Neural progenitor cell (in vitro differentiated cells): Measurements from ENCODE around the gene PRSS35. TPM values are rescaled to one million over a fixed set of nuclear protein-coding genes. Genes with fewer than 3 reads are reported as not detected.

ENCODE experiments used
- DNase-seq: peaks from one replicate; pipeline ENCODE4 v3.0.0-alpha.2; 2016; ENCODE audit warnings: low spot score
- H2AFZ ChIP-seq: fragments of 200-600 bp; sonication (generic); replicated peaks from 2 replicates; pipeline ENCODE4 v1.6.1; 2016; ENCODE audit warnings: antibody characterized with exemption
- H3F3A ChIP-seq: fragments of 200-600 bp; sonication (generic); 2 replicates; pipeline ENCODE4 v1.6.1; 2016; ENCODE audit warnings: antibody characterized with exemption, low read depth
- H3K27ac ChIP-seq: fragments of 200-600 bp; sonication (generic); 2 replicates; pipeline ENCODE4 v1.5.1; 2016; ENCODE audit warnings: mild to moderate bottlenecking
- H3K27me3 ChIP-seq: fragments of 200-600 bp; sonication (generic); 2 replicates; pipeline ENCODE4 v1.6.1; 2016; ENCODE audit warnings: mild to moderate bottlenecking, moderate library complexity
- H3K36me3 ChIP-seq: fragments of 200-600 bp; sonication (generic); 2 replicates; pipeline ENCODE4 v1.5.1; 2016
- H3K4me1 ChIP-seq: fragments of 200-600 bp; sonication (generic); 2 replicates; pipeline ENCODE4 v1.6.1; 2016; ENCODE audit warnings: mixed run types
- H3K4me2 ChIP-seq: fragments of 200-600 bp; sonication (generic); 2 replicates; pipeline ENCODE4 v1.6.1; 2016
- H3K4me3 ChIP-seq: fragments of 200-600 bp; sonication (generic); 2 replicates; pipeline ENCODE4 v1.5.1; 2016
- H3K79me2 ChIP-seq: fragments of 200-600 bp; sonication (generic); 2 replicates; pipeline ENCODE4 v1.6.1; 2016; ENCODE audit warnings: low read depth
- H3K9ac ChIP-seq: fragments of 200-600 bp; sonication (generic); 2 replicates; pipeline ENCODE4 v1.6.1; 2016
- H3K9me3 ChIP-seq: fragments of 200-600 bp; sonication (generic); 2 replicates; pipeline ENCODE4 v1.5.1; 2016; ENCODE audit warnings: low read depth
- H4K20me1 ChIP-seq: fragments of 200-600 bp; sonication (generic); 2 replicates; pipeline ENCODE4 v1.6.1; 2016; ENCODE audit warnings: low read depth
- H3K27ac Mint-ChIP-seq: 3 replicates; pipeline ENCODE4 v1.8.0; 2021; ENCODE audit warnings: mixed read lengths
- H3K27me3 Mint-ChIP-seq: 2 replicates; pipeline ENCODE4 v1.8.0; 2022; ENCODE audit warnings: low read depth, mild to moderate bottlenecking, inconsistent platforms, moderate library complexity, mixed read lengths; ENCODE audit not compliant: insufficient read depth
- H3K36me3 Mint-ChIP-seq: 3 replicates; pipeline ENCODE4 v1.8.0; 2021; ENCODE audit warnings: mixed read lengths
- H3K4me1 Mint-ChIP-seq: 3 replicates; pipeline ENCODE4 v1.8.0; 2021; ENCODE audit warnings: mixed read lengths
- H3K4me3 Mint-ChIP-seq: 3 replicates; pipeline ENCODE4 v1.8.0; 2021; ENCODE audit warnings: mild to moderate bottlenecking, moderate library complexity, mixed read lengths
- H3K9me3 Mint-ChIP-seq: 3 replicates; pipeline ENCODE4 v1.8.0; 2020; ENCODE audit warnings: mixed read lengths
- EZH2 ChIP-seq: fragments of 200-600 bp; sonication (generic); IDR thresholded peaks from 2 replicates; pipeline ENCODE4 v1.6.1; 2017; ENCODE audit warnings: antibody characterized with exemption, mild to moderate bottlenecking, moderate library complexity
- EZH2phosphoT487 ChIP-seq: fragments of 200-600 bp; sonication (generic); IDR thresholded peaks from 2 replicates; pipeline ENCODE4 v1.6.1; 2017; ENCODE audit warnings: antibody characterized with exemption
- total RNA-seq: library from RNA; depleted of rRNA; stranded (reverse); fragments of >200 nt; gene quantifications from 2 replicates; pipeline ENCODE4 v1.2.3, GENCODE V29; 2015; ENCODE audit warnings: low replicate concordance
- TF ChIP-seq, protein P1 (sequence below): fragments of 200-600 bp; sonication (generic); IDR thresholded peaks from 2 replicates; pipeline ENCODE4 v1.5.1; 2017; ENCODE audit warnings: antibody characterized with exemption, mild to moderate bottlenecking

Gene PRSS35
- 2.8 and 4.5 TPM in 2 replicates for total RNA-seq

GRCh38 chr6:83511901-83512681, at the start of gene PRSS35:
Gene PRSS35 (plus strand): TSS chr6:83512534. CDS start chr6:83523442, 10,908 bp downstream.
- no peaks in the 10 kb centered on the region for H3K36me3 ChIP-seq
- peaks cover 14% of the 10 kb centered on the region for H3K4me1 Mint-ChIP-seq
- H4K20me1 ChIP-seq: no peaks in the 10 kb centered on the region
- TF ChIP-seq, protein P1, sequence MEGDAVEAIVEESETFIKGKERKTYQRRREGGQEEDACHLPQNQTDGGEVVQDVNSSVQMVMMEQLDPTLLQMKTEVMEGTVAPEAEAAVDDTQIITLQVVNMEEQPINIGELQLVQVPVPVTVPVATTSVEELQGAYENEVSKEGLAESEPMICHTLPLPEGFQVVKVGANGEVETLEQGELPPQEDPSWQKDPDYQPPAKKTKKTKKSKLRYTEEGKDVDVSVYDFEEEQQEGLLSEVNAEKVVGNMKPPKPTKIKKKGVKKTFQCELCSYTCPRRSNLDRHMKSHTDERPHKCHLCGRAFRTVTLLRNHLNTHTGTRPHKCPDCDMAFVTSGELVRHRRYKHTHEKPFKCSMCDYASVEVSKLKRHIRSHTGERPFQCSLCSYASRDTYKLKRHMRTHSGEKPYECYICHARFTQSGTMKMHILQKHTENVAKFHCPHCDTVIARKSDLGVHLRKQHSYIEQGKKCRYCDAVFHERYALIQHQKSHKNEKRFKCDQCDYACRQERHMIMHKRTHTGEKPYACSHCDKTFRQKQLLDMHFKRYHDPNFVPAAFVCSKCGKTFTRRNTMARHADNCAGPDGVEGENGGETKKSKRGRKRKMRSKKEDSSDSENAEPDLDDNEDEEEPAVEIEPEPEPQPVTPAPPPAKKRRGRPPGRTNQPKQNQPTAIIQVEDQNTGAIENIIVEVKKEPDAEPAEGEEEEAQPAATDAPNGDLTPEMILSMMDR: peak; percentile 84
- TF ChIP-seq EZH2 (peak; percentile 30), EZH2phosphoT487 (no peak)
- H3F3A ChIP-seq: peaks cover 12% of the 10 kb centered on the region
- no peaks in the 10 kb centered on the region for H3K36me3 Mint-ChIP-seq
- DNase-seq: peak; percentile 92
- H3K27ac Mint-ChIP-seq: no peak within 1 kb of the TSS
- peaks cover 13% of the 10 kb centered on the region for H3K27me3 ChIP-seq
- no peak within 1 kb of the TSS for H3K27ac ChIP-seq
- H3K4me3 ChIP-seq: peak within 1 kb of the TSS; percentile 64
- H2AFZ ChIP-seq: peak within 1 kb of the TSS; percentile 97
- peaks cover 17% of the 10 kb centered on the region for H3K4me1 ChIP-seq
- no peaks in the 10 kb centered on the region for H3K27me3 Mint-ChIP-seq
- H3K9me3 Mint-ChIP-seq: no peaks in the 10 kb centered on the region
- H3K9me3 ChIP-seq: no peaks in the 10 kb centered on the region
- H3K4me3 Mint-ChIP-seq: peak within 1 kb of the TSS; percentile 82
- H3K9ac ChIP-seq: no peak within 1 kb of the TSS
- no peaks in the 10 kb centered on the region for H3K79me2 ChIP-seq
- peak within 1 kb of the TSS; percentile 88 for H3K4me2 ChIP-seq

GRCh38 chr6:83463886-83464285, 48.4 kb upstream of the PRSS35 start:
- no peak overlapping the region for H3K4me3 ChIP-seq
- Mint-ChIP-seq H3K27ac (no peak overlapping the region), H3K36me3 (no peaks in the 10 kb centered on the region), H3K4me1 (peaks cover 2% of the 10 kb centered on the region), H3K27me3 (no peaks in the 10 kb centered on the region), H3K4me3 (no peak overlapping the region), H3K9me3 (no peaks in the 10 kb centered on the region)
- H3K4me2 ChIP-seq: no peak overlapping the region
- H3K27me3 ChIP-seq: no peaks in the 10 kb centered on the region
- H3K36me3 ChIP-seq: no peaks in the 10 kb centered on the region
- no peaks in the 10 kb centered on the region for H3K79me2 ChIP-seq
- H3K9ac ChIP-seq: no peak overlapping the region
- H3K9me3 ChIP-seq: no peaks in the 10 kb centered on the region
- no peaks in the 10 kb centered on the region for H3F3A ChIP-seq
- H3K4me1 ChIP-seq: peaks cover 7% of the 10 kb centered on the region
- no peak overlapping the region for H2AFZ ChIP-seq
- TF ChIP-seq EZH2phosphoT487: no peak
- TF ChIP-seq, protein P1: no peak
- no peak for TF ChIP-seq EZH2
- no peak for DNase-seq
- no peak overlapping the region for H3K27ac ChIP-seq
- no peaks in the 10 kb centered on the region for H4K20me1 ChIP-seq

DNA sequence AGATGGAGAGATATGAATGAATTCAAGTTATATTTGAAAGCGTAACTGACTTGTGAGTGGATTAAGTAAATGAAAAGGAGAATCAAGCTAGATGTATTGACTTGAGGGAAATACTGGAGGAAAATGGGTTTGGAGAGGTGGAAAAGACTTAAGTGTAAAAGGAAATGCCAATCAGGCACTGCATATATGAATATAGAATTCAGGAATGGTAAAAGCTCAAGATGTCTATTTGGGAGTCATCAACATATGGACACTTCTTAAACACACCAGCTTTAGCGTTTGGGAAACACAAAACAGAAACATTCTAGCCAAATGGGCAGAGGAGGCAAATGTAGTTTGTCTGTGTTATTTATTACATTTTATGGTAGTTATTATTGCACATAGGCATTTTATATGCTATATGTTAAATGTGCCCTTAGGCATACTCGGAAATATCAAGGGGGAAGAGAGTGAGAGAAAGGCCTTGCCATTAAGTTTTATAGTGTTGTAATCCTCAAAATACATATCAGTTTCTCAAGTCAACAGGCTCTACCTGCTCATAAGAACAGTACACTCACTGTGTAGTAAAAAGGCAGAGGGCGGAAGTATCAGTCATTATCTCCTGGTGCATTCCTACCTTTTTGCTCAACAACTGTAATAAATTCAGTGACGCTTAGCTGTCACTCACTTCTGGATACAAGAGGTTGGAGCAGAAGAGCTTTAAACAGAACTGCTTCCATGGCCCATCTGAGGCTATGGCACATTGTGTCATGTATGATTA, 47.8 kb upstream of the PRSS35 start:
- no peak for DNase-seq
- H3K36me3 ChIP-seq: no peaks in the 10 kb centered on the region
- Mint-ChIP-seq H3K27me3 (no peaks in the 10 kb centered on the region), H3K27ac (no peak overlapping the region), H3K9me3 (no peaks in the 10 kb centered on the region), H3K36me3 (no peaks in the 10 kb centered on the region), H3K4me3 (no peak overlapping the region), H3K4me1 (peaks cover 2% of the 10 kb centered on the region)
- no peak overlapping the region for H3K27ac ChIP-seq
- H3K27me3 ChIP-seq: no peaks in the 10 kb centered on the region
- no peaks in the 10 kb centered on the region for H3F3A ChIP-seq
- no peaks in the 10 kb centered on the region for H4K20me1 ChIP-seq
- H3K4me2 ChIP-seq: no peak overlapping the region
- H3K4me3 ChIP-seq: no peak overlapping the region
- H3K4me1 ChIP-seq: peaks cover 7% of the 10 kb centered on the region
- H2AFZ ChIP-seq: no peak overlapping the region
- TF ChIP-seq EZH2: no peak
- TF ChIP-seq, protein P1: no peak
- no peak for TF ChIP-seq EZH2phosphoT487
- H3K79me2 ChIP-seq: no peaks in the 10 kb centered on the region
- H3K9ac ChIP-seq: no peak overlapping the region
- no peaks in the 10 kb centered on the region for H3K9me3 ChIP-seq
